K562 (cell line): ENCODE results near the gene KPTN. TPM values are rescaled to one million over a fixed set of nuclear protein-coding genes. Genes with fewer than 3 reads are reported as not detected.

ENCODE experiments used
- BRD4 ChIP-seq: fragments of 200-600 bp; sonication (generic); IDR thresholded peaks from 2 replicates; pipeline ENCODE4 v1.6.1; 2017; ENCODE audit warnings: inconsistent platforms
- CCAR2 ChIP-seq: fragments of 200-400 bp; formaldehyde crosslinking; IDR thresholded peaks from 2 replicates; pipeline ENCODE4 v1.6.1; 2017; ENCODE audit warnings: mild to moderate bottlenecking, low read depth, low read length
- E2F3 ChIP-seq: fragments of 250-450 bp; sonication (Bioruptor Pico); IDR thresholded peaks from 2 replicates; pipeline ENCODE4 v1.4.0; 2020; ENCODE audit warnings: mild to moderate bottlenecking
- ESRRA ChIP-seq: fragments of 450-650 bp; IDR thresholded peaks from 2 replicates; pipeline ENCODE4 v1.6.1; 2014; ENCODE audit warnings: low read depth, mild to moderate bottlenecking, moderate library complexity, borderline replicate concordance
- GABPA ChIP-seq: fragments of 200-800 bp; sonication (Bioruptor generic); conservative IDR thresholded peaks from 2 replicates; pipeline ENCODE4 v1.6.1; 2016; ENCODE audit warnings: low read depth, missing genetic modification characterization, missing compliant biosample characterization
- PHF21A ChIP-seq: fragments of 450-650 bp; IDR thresholded peaks from 2 replicates; pipeline ENCODE4 v1.6.1; 2017; ENCODE audit warnings: low read depth, borderline replicate concordance
- POLR2G ChIP-seq: fragments of 200-400 bp; formaldehyde crosslinking; IDR thresholded peaks from 2 replicates; pipeline ENCODE4 v1.6.1; 2017; ENCODE audit warnings: low read depth, mild to moderate bottlenecking, antibody characterized with exemption, low read length, moderate library complexity
- SPI1 ChIP-seq: IDR thresholded peaks from 2 replicates; pipeline ENCODE4 v1.6.1; 2011; ENCODE audit warnings: low read depth, low read length, control low read depth, borderline replicate concordance
- SRF ChIP-seq, 2 experiments: fragments of 250-450, 450-650 bp in 1 of 2; sonication (Bioruptor Pico) in 1 of 2; sonication (generic) in 1 of 2; formaldehyde crosslinking; IDR thresholded peaks; 2 replicates each; pipeline versions ENCODE4 v1.5.0 to v1.5.1; 2020 to 2022; ENCODE audit warnings: mild to moderate bottlenecking in 1 of 2, missing genetic modification reagents in 1 of 2
- STAG1 ChIP-seq: sonication (generic); formaldehyde crosslinking; IDR thresholded peaks from 2 replicates; pipeline ENCODE4 v1.5.0; 2020; ENCODE audit warnings: missing genetic modification reagents, borderline replicate concordance
- TCFL5 ChIP-seq: fragments of 250-450 bp; sonication (Bioruptor Pico); conservative IDR thresholded peaks from 2 replicates; pipeline ENCODE4 v1.6.1; 2021; ENCODE audit warnings: mild to moderate bottlenecking, moderate library complexity, matching md5 sums
- ZC3H8 ChIP-seq: fragments of 450-650 bp; IDR thresholded peaks from 2 replicates; pipeline ENCODE4 v1.6.1; 2017
- ZNF253 ChIP-seq: fragments of 250-450 bp; sonication (Bioruptor Pico); conservative IDR thresholded peaks from 2 replicates; pipeline ENCODE4 v1.6.1; 2021; ENCODE audit warnings: mild to moderate bottlenecking
- ZNF436 ChIP-seq: fragments of 250-450, 450-650 bp; sonication (Bioruptor Pico); formaldehyde crosslinking; IDR thresholded peaks from 2 replicates; pipeline ENCODE4 v1.7.0; 2020; ENCODE audit warnings: mild to moderate bottlenecking
- ZNF561 ChIP-seq: fragments of 450-650 bp; formaldehyde crosslinking; conservative IDR thresholded peaks from 2 replicates; pipeline ENCODE4 v1.4.0; 2020; ENCODE audit warnings: mild to moderate bottlenecking, moderate library complexity
- ZSCAN32 ChIP-seq: fragments of 450-650 bp; formaldehyde crosslinking; IDR thresholded peaks from 2 replicates; pipeline ENCODE4 v1.4.0; 2020; ENCODE audit warnings: mild to moderate bottlenecking, moderate library complexity
- polyA plus RNA-seq, 8 experiments: library from polyadenylated mRNA; depleted of rRNA in 4 of 8; stranded (reverse) in 5 of 8; unstranded in 3 of 8; fragments of >200 nt; fragmentation: Nextera tagmentation in 2 of 8; fragmentation: Illumina TruSeq in 1 of 8; extraction: Ambion mirVana in 2 of 8; extraction: Trizol in 1 of 8; gene quantifications; 2 replicates each; pipeline versions ENCODE4 v1.2.1 to v1.2.3, GENCODE V29; 2011 to 2014; ENCODE audit warnings: inconsistent platforms in 1 of 8, missing spikeins in 1 of 8
- total RNA-seq, 7 experiments: library from RNA; depleted of rRNA in 6 of 7; stranded (reverse); fragments of >200 nt in 6 of 7; fragmentation: Illumina TruSeq in 2 of 7; extraction: Trizol in 2 of 7; gene quantifications; 2 replicates each; pipeline versions ENCODE4 v1.2.1 to v1.2.3, GENCODE V29; 2011 to 2021; ENCODE audit warnings: low replicate concordance in 1 of 7
- TF ChIP-seq, protein P1 (sequence below): fragments of 250-450 bp; sonication (Bioruptor Pico); IDR thresholded peaks from 2 replicates; pipeline ENCODE4 v1.5.0; 2021
- TF ChIP-seq, protein P2 (sequence below): fragments of 250-450 bp; sonication (Bioruptor Pico); IDR thresholded peaks from 2 replicates; pipeline ENCODE4 v1.5.1; 2021; ENCODE audit warnings: mild to moderate bottlenecking
- TF ChIP-seq, protein P3 (sequence below): fragments of 250-450 bp; sonication (Bioruptor Pico); IDR thresholded peaks from 2 replicates; pipeline ENCODE4 v1.4.0; 2020; ENCODE audit warnings: mild to moderate bottlenecking, moderate library complexity, borderline replicate concordance
- TF ChIP-seq, protein P4 (sequence below): fragments of 250-450 bp; sonication (Bioruptor Pico); IDR thresholded peaks from 2 replicates; pipeline ENCODE4 v1.5.0; 2020; ENCODE audit warnings: mild to moderate bottlenecking
- TF ChIP-seq, protein P5 (sequence below): sonication (generic); formaldehyde crosslinking; IDR thresholded peaks from 2 replicates; pipeline ENCODE4 v1.9.0; 2022; ENCODE audit warnings: mild to moderate bottlenecking, missing genetic modification reagents

Gene KPTN
- total and polyA plus RNA-seq, 9 of the 15 experiments (the other 6 are each of a cell fraction or from before 2014, with no cell fraction given): 0.56 to 18.2 (median 8.5) TPM

DNA sequence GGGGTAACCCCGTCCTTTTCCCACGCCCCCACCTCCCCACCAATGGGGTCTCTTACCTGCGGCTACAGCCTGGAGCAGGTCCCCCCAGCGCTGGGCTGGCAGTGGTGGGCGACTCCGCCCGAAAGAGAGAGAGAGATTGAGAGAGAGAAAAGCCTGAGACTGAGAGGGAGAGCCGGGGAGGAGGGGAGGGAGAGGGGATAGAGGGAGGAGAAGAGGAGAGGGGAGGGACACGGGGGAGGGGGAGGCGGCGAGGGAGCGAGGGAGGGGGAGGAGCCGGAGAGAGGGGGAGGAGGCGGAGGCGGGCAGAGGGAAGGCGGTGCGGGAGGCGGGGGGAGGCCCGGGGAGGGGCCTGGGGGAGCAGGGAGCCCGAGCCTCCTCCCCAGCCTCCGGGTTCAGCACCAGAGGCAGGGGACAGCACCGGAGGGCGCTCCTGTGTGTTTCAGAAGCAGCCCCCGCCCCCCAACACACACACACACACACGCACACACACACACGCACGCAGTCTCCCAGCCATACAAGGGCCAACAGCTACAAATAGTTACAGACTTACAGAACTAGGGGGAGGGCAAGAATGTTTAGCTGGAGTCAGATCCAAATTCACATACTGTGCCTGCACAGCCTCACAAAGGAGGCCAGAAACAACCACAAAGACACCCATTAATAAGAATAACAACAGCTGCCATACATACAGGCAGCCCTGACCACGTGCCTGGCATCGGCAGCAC lies 12.1 kb downstream of the KPTN start, which contains the start of gene SLC8A2 (continued):
- TF ChIP-seq, protein P1, sequence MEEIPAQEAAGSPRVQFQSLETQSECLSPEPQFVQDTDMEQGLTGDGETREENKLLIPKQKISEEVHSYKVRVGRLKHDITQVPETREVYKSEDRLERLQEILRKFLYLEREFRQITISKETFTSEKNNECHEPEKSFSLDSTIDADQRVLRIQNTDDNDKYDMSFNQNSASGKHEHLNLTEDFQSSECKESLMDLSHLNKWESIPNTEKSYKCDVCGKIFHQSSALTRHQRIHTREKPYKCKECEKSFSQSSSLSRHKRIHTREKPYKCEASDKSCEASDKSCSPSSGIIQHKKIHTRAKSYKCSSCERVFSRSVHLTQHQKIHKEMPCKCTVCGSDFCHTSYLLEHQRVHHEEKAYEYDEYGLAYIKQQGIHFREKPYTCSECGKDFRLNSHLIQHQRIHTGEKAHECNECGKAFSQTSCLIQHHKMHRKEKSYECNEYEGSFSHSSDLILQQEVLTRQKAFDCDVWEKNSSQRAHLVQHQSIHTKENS (CRISPR knock-in tag): no peak
- 0 out of 4 replicates have a peak, but pooled peaks of 1 of the 2 experiments have one; percentile 43 for TF ChIP-seq SRF (CRISPR knock-in tag; IDR thresholded peaks at IDR 0.05)
- TF ChIP-seq BRD4: no peak
- no peak for TF ChIP-seq ZNF253 (CRISPR knock-in tag)
- no peak for TF ChIP-seq ZNF436
- TF ChIP-seq ZNF561 (CRISPR knock-in tag): no peak
- no peak for TF ChIP-seq STAG1 (CRISPR knock-in tag)
- TF ChIP-seq E2F3 (CRISPR knock-in tag): no peak
- TF ChIP-seq, protein P2, sequence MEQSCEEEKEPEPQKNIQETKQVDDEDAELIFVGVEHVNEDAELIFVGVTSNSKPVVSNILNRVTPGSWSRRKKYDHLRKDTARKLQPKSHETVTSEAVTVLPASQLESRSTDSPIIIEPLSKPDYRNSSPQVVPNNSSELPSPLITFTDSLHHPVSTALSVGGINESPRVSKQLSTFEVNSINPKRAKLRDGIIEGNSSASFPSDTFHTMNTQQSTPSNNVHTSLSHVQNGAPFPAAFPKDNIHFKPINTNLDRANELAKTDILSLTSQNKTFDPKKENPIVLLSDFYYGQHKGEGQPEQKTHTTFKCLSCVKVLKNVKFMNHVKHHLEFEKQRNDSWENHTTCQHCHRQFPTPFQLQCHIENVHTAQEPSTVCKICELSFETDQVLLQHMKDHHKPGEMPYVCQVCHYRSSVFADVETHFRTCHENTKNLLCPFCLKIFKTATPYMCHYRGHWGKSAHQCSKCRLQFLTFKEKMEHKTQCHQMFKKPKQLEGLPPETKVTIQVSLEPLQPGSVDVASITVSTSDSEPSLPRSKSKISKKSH (CRISPR knock-in tag): no peak
- TF ChIP-seq PHF21A: peak; percentile 47; the same call in 1 of the 2 replicates
- no peak for TF ChIP-seq GABPA (tag)
- TF ChIP-seq TCFL5 (CRISPR knock-in tag): no peak
- no peak for TF ChIP-seq ZC3H8
- no peak for TF ChIP-seq ESRRA
- TF ChIP-seq, protein P3, sequence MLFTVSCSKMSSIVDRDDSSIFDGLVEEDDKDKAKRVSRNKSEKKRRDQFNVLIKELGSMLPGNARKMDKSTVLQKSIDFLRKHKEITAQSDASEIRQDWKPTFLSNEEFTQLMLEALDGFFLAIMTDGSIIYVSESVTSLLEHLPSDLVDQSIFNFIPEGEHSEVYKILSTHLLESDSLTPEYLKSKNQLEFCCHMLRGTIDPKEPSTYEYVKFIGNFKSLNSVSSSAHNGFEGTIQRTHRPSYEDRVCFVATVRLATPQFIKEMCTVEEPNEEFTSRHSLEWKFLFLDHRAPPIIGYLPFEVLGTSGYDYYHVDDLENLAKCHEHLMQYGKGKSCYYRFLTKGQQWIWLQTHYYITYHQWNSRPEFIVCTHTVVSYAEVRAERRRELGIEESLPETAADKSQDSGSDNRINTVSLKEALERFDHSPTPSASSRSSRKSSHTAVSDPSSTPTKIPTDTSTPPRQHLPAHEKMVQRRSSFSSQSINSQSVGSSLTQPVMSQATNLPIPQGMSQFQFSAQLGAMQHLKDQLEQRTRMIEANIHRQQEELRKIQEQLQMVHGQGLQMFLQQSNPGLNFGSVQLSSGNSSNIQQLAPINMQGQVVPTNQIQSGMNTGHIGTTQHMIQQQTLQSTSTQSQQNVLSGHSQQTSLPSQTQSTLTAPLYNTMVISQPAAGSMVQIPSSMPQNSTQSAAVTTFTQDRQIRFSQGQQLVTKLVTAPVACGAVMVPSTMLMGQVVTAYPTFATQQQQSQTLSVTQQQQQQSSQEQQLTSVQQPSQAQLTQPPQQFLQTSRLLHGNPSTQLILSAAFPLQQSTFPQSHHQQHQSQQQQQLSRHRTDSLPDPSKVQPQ (CRISPR knock-in tag): no peak
- no peak for TF ChIP-seq SPI1
- no peak for TF ChIP-seq POLR2G
- TF ChIP-seq, protein P4, sequence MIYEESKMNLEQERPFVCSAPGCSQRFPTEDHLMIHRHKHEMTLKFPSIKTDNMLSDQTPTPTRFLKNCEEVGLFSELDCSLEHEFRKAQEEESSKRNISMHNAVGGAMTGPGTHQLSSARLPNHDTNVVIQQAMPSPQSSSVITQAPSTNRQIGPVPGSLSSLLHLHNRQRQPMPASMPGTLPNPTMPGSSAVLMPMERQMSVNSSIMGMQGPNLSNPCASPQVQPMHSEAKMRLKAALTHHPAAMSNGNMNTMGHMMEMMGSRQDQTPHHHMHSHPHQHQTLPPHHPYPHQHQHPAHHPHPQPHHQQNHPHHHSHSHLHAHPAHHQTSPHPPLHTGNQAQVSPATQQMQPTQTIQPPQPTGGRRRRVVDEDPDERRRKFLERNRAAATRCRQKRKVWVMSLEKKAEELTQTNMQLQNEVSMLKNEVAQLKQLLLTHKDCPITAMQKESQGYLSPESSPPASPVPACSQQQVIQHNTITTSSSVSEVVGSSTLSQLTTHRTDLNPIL (CRISPR knock-in tag): no peak
- TF ChIP-seq, protein P5, sequence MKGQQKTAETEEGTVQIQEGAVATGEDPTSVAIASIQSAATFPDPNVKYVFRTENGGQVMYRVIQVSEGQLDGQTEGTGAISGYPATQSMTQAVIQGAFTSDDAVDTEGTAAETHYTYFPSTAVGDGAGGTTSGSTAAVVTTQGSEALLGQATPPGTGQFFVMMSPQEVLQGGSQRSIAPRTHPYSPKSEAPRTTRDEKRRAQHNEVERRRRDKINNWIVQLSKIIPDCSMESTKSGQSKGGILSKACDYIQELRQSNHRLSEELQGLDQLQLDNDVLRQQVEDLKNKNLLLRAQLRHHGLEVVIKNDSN: no peak
- no peak for TF ChIP-seq CCAR2
- no peak for TF ChIP-seq ZSCAN32 (CRISPR knock-in tag)
